Measurements from ENCODE around the gene DKC1.

The DKC1 gene

GRCh38 chrX:154738011-154738738 is 24.5 kb upstream of the DKC1 start:
- DNase-seq, result peak in 1 of 2 experiments; percentile 33

DNA sequence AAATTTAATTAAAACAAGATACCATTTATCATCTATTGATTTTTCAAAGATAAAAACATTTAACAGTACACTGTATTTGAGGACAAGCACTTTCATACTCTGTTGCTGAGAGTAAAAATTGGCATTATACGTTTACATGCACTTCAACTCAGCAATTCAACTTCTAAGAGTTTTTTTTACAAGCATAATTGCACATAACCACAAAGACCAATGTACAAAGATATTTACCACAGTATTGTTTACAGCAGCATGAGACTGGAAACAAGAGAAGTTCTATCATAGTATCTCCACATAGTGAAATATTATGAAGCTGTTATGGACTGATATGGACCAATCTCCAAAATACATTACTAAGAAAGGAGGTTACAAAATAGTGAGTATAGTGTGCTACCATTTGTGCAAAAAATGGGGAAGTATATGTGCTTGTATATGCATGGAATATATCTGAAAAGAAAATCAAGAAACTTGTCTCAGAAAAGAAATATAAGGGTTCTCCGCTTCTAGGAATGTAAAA is 22.7 kb upstream of the DKC1 start:
- DNase-seq, result no peak

DNA sequence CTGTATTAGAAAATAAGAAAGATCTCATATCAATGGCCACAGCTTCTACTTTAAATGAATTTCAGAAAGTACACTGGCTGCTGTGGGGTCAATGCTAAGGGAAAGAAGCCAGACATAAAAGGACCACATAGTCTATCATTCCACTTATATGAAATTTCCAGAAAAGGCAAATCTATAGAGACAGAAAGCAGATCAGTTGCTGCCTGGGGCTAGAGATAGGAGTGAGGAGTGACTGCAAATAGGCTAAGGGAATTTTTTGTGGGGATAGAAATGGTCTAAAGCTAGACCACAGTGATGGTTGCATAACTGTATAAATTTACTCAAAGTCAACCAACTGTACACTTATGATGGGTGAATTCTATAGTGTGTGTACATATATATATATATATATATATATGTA is 20.1 kb upstream of the DKC1 start:
- no peak for DNase-seq

- peak; percentile 22 to 26 for DNase-seq
Measured at GRCh38 chrX:154748712-154749339, 13.8 kb upstream of the DKC1 start.

DNA sequence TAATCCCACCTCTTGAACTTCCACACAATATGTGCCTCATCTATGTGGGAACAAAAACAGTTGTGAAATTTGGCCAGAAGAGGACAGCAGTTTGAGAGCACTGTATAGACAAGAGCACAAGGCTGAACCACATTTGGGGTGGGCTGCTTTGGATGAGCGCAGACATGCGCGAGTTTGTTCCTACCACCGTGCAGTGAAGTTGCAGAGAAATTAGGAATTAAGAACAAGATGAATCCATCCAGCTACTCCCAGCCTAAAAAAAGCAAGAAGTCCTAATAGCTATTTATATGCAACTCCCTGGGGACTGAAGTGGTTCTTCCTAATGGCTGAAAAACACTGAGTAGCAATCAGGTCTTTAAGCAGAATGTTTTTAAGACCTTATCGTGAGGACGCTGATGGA is 12.8 kb upstream of the DKC1 start:
- no peak for DNase-seq

DNA sequence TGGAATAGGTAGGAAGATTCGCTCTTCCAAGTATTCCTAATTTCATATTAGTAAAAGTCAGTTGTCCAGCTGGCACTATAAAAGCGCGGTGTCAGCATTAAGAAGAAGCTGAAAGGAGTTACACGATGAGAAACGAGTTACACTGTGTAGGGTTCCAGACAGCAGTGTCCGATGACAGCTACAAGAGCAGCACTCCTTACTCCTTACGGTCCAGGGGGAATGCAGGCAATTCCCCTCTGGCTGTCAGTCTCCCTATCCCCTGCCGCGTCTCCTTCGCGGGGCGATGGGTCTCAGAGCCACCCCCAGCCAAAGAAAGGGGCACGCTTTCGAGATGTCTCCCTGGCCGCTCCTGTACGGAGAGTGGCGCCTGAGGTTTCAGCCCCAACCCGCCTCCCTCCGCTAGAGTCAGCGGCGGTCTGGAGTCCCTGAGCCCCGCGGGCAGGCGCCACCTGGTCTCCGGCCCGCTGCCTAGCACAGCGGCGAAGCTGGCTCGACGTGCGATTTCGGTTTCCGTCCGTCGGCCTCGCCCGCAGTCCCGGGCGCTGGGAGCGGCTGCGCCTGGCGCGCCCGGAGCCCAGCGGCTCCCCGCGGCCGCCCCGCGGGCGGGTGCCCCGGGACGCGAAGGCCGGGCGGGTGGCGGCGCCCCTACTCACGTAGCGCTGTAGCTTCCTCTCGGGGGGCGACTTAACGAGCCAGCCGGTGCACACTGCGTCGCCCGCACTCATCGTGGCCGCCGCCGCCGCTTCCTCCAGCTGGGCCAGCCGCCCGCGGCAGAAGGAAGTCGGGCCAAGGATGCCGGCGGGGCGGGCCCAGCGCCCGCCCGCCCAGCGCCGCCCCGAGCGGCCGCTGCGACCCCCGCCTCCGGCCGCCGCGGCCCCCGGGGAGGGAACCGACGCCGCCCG is 12.1 kb upstream of the DKC1 start, which contains the start of gene GAB3:
Gene GAB3 (minus strand): TSS at position 777 of the 902 bp plus-strand sequence. CDS start 52 bp downstream, at position 725.
- DNase-seq, result peak in 1 of 2 experiments; percentile 17

DNA sequence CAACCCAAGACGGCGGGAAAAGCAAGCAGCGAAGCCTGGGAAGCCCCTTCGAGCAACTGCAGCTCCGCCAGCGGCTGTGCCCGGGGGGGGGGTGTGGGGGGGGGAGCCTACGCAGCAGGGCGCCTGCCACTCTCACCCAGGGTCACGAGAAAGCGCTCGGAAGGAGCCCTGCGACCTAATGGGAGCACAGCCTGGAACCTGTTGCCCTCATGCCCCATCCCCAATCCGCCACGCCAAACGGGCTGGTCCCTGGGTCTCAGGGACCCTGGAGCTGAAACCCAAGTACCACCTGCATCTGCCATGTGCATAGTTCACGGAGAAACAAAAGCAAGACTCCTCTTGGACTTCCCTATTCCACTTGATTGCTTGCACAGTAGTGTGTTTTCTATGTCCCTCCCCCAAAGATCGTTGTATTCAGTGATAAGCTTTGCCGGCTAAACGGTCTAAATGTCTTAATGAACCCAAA is 11.4 kb upstream of the DKC1 start:
- DNase-seq, result peak in 1 of 2 experiments; percentile 6

- no peak for DNase-seq
Measured at GRCh38 chrX:154751669-154752271, 10.9 kb upstream of the DKC1 start.

DNA sequence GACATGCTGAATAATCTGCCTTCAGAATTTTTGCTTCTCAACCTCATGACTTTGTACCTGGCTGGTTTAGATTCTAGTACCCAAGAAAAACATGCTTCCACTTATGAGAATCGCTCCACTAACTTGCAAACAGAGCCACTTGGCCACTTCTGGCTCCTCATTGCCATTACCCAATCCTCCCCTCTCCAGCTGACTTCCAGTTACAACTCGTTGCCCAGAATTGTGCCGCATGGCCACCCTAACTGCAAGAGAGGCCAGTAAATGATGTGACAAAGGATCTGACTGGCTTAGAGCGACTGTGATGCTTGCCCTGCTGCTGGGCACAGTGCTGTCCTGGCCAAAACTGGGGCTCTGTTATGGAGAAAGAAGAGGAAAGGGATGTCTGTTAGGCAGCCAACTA is 4.0 kb upstream of the DKC1 start:
- no peak for DNase-seq

GRCh38 chrX:154761977-154762536 is 607 bp upstream of the DKC1 start:
- no peak for DNase-seq

DNA sequence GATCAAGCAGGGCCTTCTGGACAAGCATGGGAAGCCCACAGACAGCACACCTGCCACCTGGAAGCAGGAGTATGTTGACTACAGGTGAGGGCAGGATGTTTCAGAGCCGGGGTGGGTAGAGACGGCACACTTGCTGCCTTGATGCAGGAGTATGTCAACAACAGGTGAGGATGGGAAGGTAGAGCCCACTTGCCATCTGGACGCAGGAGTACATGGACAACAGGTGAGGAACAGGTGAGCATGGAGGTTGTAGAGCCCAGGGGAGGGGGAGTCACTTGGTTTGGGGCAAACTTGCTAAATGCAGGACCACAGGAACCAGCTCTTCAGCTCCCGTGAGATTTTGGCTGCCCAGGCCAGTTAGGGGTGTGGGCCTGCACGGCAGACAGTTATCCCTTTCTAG is 12.0 kb downstream of the DKC1 start:
- no peak for DNase-seq

GRCh38 chrX:154775419-154776349 is 13.0 kb downstream of the DKC1 start:
- DNase-seq, result peak; percentile 29 to 33

GRCh38 chrX:154776753-154777152 is 14.1 kb downstream of the DKC1 start:
- no peak for DNase-seq

DNA sequence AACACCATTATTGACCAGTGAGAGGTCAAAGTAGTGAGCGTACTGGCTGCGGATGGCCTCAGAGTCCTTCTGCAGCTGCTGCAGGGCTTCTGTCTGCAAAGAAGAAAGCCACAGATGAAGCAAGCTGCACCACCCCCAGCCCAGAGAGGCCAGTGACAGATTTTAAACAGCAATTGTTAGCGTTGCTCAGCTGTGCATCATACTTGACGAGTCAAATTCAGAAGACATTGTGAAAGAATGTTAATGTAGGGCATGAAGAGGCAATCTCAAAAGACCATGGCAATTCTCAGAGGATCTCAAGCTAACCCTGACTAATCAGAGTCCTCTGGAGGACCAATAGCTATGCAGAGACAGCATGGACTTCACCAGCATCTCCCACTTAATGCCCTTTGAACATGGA is 16.6 kb downstream of the DKC1 start:
- DNase-seq, result no peak

- no peak for DNase-seq
Measured at GRCh38 chrX:154780968-154781367, 18.3 kb downstream of the DKC1 start.

GRCh38 chrX:154784149-154784995 is 21.7 kb downstream of the DKC1 start:
- no peak for DNase-seq

- no peak for DNase-seq
Measured at GRCh38 chrX:154785716-154786115, 23.1 kb downstream of the DKC1 start.

GRCh38 chrX:154791467-154791866 is 28.8 kb downstream of the DKC1 start:
- no peak for DNase-seq

GRCh38 chrX:154791939-154792338 is 29.3 kb downstream of the DKC1 start:
- DNase-seq, result no peak

Measured in activated CD4-positive, alpha-beta T cell treated with anti-CD3 and anti-CD28 coated beads, Interleukin-2, amount 50 U/mL, for 4 hours (primary cell).